ENCODE results near the gene YIF1A. TPM values are rescaled to one million over a fixed set of nuclear protein-coding genes. Genes with fewer than 3 reads are reported as not detected.

The YIF1A gene
- total RNA-seq, 3 donors from 2014 or later = 154 to 170 (median 159) TPM

DNA sequence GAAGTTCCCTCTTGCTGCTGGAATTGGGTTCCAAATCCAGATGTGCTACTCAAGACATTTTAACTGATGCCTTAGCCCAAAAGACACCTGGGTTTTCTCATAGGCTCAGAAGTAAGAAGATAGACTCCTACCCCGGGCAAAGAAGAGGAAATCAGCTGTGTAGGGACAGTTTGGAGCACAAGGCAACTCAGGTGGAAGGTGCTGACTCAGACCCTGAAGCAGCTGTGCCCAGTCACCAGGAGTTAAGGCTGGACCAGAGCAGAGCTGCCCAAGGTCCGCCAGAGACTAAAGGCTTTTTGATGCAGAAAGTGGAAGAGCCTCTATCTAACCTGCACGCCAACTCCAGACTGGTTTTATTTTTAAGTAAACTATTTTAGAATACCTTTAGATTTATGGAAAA lies 41.1 kb downstream of the YIF1A start:
- Mint-ChIP-seq H3K27me3 (ENCODE audit: low read depth) (no peaks in the 10 kb centered on the region), H3K4me1 (ENCODE audit: low read depth) (peaks cover 2% of the 10 kb centered on the region), H3K9me3 (no peaks in the 10 kb centered on the region), H3K4me3 (no peak overlapping the region), H3K36me3 (ENCODE audit: insufficient read depth) (peaks cover 11% of the 10 kb centered on the region)
- ATAC-seq (no peak), DNase-seq (no peak)

DNA sequence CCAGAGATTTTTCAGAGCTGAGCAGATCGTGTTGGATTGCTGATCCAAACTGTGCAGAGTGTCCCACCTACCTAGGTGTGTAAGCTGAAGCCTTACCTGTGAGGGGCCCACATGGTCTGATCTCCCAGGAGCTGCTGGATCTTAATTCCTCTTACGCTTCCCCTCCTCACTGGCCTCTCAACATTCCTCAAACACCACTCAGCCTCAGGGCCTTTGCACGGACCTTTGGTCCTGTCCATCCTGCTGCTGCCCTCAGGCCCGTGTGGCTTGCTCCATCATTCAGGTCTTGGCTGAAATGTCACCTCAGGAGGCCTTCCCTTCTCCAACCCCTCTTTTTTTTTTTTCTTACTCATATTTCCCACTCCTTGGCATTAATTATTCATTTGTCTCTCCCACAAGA lies 41.6 kb downstream of the YIF1A start:
- H3K4me3 Mint-ChIP-seq = no peak overlapping the region
- H3K4me1 Mint-ChIP-seq (ENCODE audit: low read depth) = peaks cover 2% of the 10 kb centered on the region
- no peaks in the 10 kb centered on the region for H3K9me3 Mint-ChIP-seq
- no peak for ATAC-seq
- H3K27me3 Mint-ChIP-seq (ENCODE audit: low read depth) = no peaks in the 10 kb centered on the region
- H3K36me3 Mint-ChIP-seq (ENCODE audit: insufficient read depth) = peaks cover 11% of the 10 kb centered on the region
- no peak for DNase-seq

DNA sequence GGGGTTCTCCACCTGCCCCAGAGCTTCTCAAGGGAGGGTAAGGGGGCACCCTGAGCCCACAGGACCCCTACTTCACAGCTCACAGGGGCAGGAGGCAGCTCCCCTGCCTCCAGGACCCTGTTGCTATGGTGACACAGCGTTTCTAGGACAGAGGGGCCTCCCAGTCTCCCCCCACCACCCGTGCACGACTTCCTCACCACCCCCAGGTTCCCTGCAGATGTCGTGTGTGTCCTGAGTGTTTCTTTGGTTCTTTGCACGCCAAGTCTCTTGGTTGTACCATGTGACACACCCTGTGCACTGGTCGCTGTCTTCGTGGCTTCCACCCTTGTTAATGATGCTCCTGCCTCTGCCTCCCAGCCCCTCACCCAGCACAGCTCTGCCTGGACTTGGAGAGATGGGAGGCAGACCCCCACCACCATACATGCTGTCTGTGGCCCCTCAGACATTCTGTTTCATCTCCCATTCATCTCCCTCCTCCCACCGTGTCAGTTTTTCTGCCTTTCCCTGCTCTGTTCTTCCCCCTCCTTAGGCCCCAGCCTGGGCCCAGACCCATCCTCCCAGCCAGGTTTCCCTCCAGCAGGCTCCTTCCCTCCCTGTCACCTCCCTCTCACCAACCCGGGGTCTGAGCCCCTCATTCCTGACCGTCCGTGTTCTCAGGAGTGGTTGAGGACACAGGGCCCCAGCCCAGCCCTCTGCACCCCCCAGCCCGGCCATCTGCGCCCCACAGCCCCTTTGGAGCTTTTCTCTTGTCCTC lies 45.0 kb downstream of the YIF1A start:
- no peaks in the 10 kb centered on the region for H3K9me3 Mint-ChIP-seq
- H3K27me3 Mint-ChIP-seq (ENCODE audit: low read depth) = no peaks in the 10 kb centered on the region
- no peaks in the 10 kb centered on the region for H3K4me1 Mint-ChIP-seq (ENCODE audit: low read depth)
- DNase-seq (no peak), ATAC-seq (no peak)
- H3K4me3 Mint-ChIP-seq = no peak overlapping the region
- peaks cover 18% of the 10 kb centered on the region for H3K36me3 Mint-ChIP-seq (ENCODE audit: insufficient read depth)

DNA sequence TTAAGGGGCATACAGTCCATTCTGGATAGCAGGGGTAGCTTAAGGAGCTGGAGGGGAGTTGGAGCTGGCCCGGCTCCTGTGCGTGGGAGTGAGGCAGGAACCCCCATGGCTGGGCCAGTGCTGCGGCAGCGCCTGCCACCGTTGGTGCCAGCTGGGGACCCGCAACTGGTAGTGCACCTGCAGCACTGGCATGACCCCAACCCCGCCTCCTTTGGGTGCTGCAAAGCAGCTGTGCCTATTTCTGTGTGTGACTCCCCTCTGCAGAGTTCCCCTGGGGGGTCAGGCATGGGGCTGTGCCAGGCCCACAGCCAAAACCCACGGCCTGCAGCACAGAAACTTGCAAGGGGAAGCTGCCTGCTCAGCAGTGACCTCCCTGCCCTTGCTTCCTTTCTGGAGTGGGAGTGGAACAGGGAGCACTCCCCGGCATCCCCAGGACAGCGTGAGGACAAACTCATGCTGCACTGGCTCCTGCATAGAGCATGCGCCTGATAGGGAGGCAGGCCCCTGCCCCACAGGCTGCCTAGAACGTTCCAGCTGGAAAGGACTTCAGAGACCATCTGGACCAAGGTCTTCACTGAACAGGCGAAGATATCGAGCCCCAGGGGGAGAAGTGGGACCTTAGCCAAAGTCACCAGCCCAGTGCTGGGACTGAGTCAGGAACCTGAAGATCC lies 46.7 kb downstream of the YIF1A start:
- Mint-ChIP-seq H3K4me3 (no peak overlapping the region), H3K9me3 (no peaks in the 10 kb centered on the region), H3K36me3 (ENCODE audit: insufficient read depth) (peaks cover 11% of the 10 kb centered on the region), H3K4me1 (ENCODE audit: low read depth) (no peaks in the 10 kb centered on the region), H3K27me3 (ENCODE audit: low read depth) (no peaks in the 10 kb centered on the region)
- no peak for ATAC-seq
- DNase-seq = no peak

DNA sequence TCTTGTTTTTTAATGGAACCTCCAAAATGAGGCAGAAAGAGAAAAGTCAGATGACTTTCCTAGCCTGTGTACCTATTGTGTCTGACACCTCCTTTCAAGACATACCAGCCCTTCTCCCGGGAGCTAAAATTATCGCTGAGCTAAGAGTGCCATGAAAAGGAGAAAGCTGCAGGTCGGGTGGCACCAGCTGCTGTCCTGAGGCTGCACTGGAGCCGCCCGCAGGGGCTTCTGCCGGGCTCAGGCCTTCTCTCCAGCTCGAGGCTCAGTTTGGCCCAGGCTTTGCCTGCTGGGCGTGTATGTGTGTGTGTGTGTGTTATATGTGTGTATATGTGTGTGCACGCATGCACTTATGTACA lies 48.2 kb downstream of the YIF1A start:
- Mint-ChIP-seq H3K4me3 (no peak overlapping the region), H3K9me3 (no peaks in the 10 kb centered on the region), H3K4me1 (ENCODE audit: low read depth) (no peaks in the 10 kb centered on the region), H3K36me3 (ENCODE audit: insufficient read depth) (peaks cover 10% of the 10 kb centered on the region), H3K27me3 (ENCODE audit: low read depth) (no peaks in the 10 kb centered on the region)
- ATAC-seq (no peak), DNase-seq (no peak)

DNA sequence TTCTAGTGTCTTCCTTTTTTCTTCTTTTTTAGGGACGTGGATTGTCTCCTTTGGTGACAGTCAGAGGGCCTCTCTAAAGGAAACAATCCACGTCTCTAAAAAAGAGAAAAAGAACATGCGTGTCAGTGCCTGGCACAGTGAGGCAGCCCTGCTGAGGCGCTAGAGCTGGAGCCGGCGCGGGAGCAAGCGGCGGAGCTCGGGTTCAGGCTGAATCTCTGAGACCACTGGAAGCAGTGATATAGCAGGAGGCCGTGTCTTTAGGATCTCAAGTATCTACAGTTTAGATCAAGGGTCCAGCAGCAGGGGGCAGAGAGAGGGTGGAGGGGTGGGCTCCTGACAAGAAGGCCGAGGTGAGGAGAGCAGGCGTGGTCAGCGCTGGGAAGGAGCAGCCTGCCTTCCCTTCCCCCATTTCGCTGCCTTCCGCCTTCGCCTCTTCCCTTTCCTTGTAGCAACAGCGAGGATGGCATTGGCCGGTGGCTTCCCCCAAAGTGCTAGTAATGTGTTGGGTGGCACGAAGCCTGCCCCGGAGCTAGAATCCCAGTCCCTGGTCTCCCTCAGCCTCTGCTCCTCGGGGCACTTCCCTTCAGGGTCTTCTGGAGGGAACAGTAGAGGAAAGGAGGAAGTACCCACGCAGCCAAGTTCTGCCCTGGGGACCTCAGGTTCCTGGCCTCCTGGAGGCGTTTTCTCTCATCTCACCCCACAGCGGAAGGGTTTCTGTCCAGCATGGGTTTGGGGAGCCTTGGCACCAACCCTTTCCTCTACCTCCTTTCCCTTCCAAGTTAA lies 48.8 kb downstream of the YIF1A start:
- Mint-ChIP-seq H3K4me3 (no peak overlapping the region), H3K27me3 (ENCODE audit: low read depth) (no peaks in the 10 kb centered on the region), H3K36me3 (ENCODE audit: insufficient read depth) (peaks cover 15% of the 10 kb centered on the region), H3K4me1 (ENCODE audit: low read depth) (no peaks in the 10 kb centered on the region), H3K9me3 (no peaks in the 10 kb centered on the region)
- no peak for DNase-seq
- no peak for ATAC-seq

DNA sequence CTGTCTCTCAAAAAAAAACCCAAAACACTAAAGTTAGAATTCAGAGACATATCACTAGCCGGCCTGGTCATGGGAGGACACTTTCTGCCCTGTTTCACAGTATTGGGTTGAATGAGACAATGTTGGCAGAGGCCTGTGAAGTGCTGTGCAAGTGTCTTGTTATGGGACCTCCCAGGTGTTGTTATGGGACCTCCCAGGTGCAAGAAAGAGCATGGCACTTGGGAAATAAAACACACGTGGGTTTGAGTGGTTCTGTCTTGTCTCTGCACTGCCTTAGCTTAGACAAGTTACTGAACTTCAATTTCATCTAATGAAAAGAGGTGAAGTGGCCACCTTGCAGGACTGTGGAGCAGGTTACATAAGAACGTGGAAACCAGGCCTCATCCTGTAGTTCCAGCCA lies 49.4 kb downstream of the YIF1A start:
- Mint-ChIP-seq H3K4me1 (ENCODE audit: low read depth) (no peaks in the 10 kb centered on the region), H3K27me3 (ENCODE audit: low read depth) (no peaks in the 10 kb centered on the region), H3K9me3 (no peaks in the 10 kb centered on the region), H3K36me3 (ENCODE audit: insufficient read depth) (peaks cover 17% of the 10 kb centered on the region), H3K4me3 (no peak overlapping the region)
- ATAC-seq (no peak), DNase-seq (no peak)

DNA sequence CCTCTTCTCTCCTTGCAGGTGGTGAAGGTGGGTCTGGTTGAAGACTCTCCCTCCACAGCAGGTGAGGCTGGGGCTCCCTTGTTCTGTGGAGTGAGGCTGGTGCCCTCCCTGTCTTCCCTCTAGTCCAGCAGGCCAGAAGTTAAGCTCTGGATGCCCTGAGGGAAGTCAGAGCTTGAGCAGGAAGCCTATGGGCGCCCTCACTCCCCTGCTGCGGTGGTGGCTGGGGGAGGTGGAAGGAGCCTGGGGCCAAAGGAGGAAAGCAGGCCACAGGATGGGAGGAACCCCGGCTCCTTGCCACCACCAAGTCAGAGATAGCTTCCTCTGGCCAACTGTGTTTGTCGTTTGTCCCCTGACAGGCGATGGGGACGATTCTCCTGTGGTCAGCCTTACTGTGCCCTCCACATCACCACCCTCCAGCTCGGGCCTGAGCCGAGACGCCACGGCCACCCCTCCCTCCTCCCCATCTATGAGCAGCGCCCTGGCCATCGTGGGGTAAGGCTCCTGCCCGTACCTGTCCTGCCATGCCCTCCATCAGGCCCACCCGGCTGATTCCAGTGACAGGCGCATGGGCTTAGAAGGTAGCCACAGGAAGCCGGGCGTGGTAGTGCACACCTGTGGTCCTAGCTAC lies 50.0 kb downstream of the YIF1A start:
- Mint-ChIP-seq H3K9me3 (no peaks in the 10 kb centered on the region), H3K27me3 (ENCODE audit: low read depth) (no peaks in the 10 kb centered on the region), H3K4me1 (ENCODE audit: low read depth) (no peaks in the 10 kb centered on the region), H3K4me3 (no peak overlapping the region), H3K36me3 (ENCODE audit: insufficient read depth) (peaks cover 17% of the 10 kb centered on the region)
- ATAC-seq = no peak
- DNase-seq = no peak

DNA sequence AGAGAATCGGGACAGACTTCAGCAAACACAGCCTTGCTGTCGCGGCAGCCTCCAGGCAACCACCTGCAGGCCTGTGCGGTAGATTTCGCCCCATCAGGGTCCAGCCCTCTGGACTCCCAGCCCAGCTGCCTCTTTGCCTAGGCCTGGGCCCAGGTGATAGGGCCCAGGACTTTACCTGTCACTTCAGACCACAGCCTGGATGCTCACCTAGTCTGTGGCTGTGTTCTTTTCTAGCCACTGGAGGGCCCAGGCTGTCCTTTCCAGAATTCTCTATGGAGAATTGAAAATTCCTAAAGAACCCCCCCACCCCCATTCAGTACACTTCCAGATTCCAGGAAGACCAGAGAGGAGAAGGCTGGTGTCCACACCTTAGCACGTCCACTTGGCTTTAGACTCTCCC lies 51.1 kb downstream of the YIF1A start:
- Mint-ChIP-seq H3K27me3 (ENCODE audit: low read depth) (no peaks in the 10 kb centered on the region), H3K4me1 (ENCODE audit: low read depth) (no peaks in the 10 kb centered on the region)

DNA sequence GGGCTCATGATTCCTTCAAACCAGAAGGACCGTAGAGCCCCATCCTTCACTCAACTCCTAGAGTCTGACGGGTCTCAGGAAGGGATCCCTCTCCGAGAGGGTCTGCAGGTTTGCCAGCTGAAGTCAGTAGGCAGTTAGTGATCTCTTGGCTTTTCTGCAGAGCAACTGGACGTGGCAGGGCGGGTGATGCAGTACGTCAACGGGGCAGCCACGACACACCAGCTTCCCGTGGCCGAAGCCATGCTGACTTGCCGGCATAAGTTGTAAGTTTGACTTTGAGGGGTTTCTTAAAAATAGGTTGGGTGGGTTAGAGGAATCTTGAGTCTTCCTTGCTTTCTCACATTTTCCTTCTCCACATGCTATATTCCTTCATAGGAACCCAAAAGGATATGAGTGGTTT lies 53.8 kb downstream of the YIF1A start:
- Mint-ChIP-seq H3K27me3 (ENCODE audit: low read depth) (no peaks in the 10 kb centered on the region), H3K9me3 (no peaks in the 10 kb centered on the region), H3K36me3 (ENCODE audit: insufficient read depth) (peaks cover 31% of the 10 kb centered on the region), H3K4me1 (ENCODE audit: low read depth) (no peaks in the 10 kb centered on the region), H3K4me3 (no peak overlapping the region)
- ATAC-seq = no peak
- DNase-seq = no peak

More for the DNA sequence above, 51.1 kb downstream of the YIF1A start:
- ATAC-seq (no peak), DNase-seq (no peak)
- H3K4me3 Mint-ChIP-seq = no peak overlapping the region
- H3K36me3 Mint-ChIP-seq (ENCODE audit: insufficient read depth) = peaks cover 25% of the 10 kb centered on the region
- no peaks in the 10 kb centered on the region for H3K9me3 Mint-ChIP-seq

Other genes starting within 250 kb of the YIF1A start
- gene GAL3ST3, start 240.0 kb downstream of the YIF1A start, total RNA-seq = not detected
- gene SF3B2, start 236.8 kb downstream of the YIF1A start, total RNA-seq = 100 to 1,000 TPM; 368 to 384 (median 376) TPM
- 10 to 100 TPM; 43.4 to 46.3 (median 44.8) TPM for gene PACS1, start 218.9 kb downstream of the YIF1A start, total RNA-seq
- gene KLC2, start 31.4 kb downstream of the YIF1A start, total RNA-seq = 10 to 100 TPM; 86.3 to 92.2 (median 89.2) TPM
- gene RAB1B, start 20.5 kb downstream of the YIF1A start, total RNA-seq = 100 to 1,000 TPM; 118 to 125 (median 120) TPM
- 1 to 10 TPM; 1.4 to 1.8 (median 1.7) TPM for gene CNIH2, start 11.0 kb downstream of the YIF1A start, total RNA-seq
- gene TMEM151A, start 2.8 kb upstream of the YIF1A start, total RNA-seq = under 1 TPM in 1 of 3 donors, not detected in 2; 0.11 TPM
- gene CD248, start 27.9 kb upstream of the YIF1A start, total RNA-seq = 1 to 10 TPM in 1 of 3 donors, under 1 TPM in 2; 0.65 to 1.5 (median 0.82) TPM
- 1 to 10 TPM; 1.4 to 2.2 (median 1.7) TPM for gene RIN1, start 47.3 kb upstream of the YIF1A start, total RNA-seq
- gene BRMS1, start 56.0 kb upstream of the YIF1A start, total RNA-seq = 100 to 1,000 TPM in 1 of 3 donors, 10 to 100 TPM in 2; 91.1 to 105 (median 94.9) TPM
- 10 to 100 TPM in 1 of 3 donors, 1 to 10 TPM in 2; 6.4 to 10.3 (median 8.0) TPM for gene B4GAT1, start 58.5 kb upstream of the YIF1A start, total RNA-seq
- 10 to 100 TPM; 10.5 to 15.7 (median 11.4) TPM for gene SLC29A2, start 82.6 kb upstream of the YIF1A start, total RNA-seq
- not detected for gene NPAS4, start 131.9 kb upstream of the YIF1A start, total RNA-seq
- 100 to 1,000 TPM; 124 to 141 (median 129) TPM for gene MRPL11, start 149.7 kb upstream of the YIF1A start, total RNA-seq
- gene PELI3, start 177.8 kb upstream of the YIF1A start, total RNA-seq = 1 to 10 TPM; 4.9 to 8.5 (median 7.8) TPM
- 100 to 1,000 TPM; 123 to 142 (median 132) TPM for gene DPP3, start 191.3 kb upstream of the YIF1A start, total RNA-seq
- 10 to 100 TPM; 13.1 to 13.8 (median 13.6) TPM for gene BBS1, start 221.5 kb upstream of the YIF1A start, total RNA-seq

Measured in activated T-cell treated with anti-CD3 and anti-CD28 coated beads, Interleukin-2, amount 50 U/mL, for 4 hours (primary cell).